Measurements from ENCODE around the gene RASD1.
"Not testable (repeated sequence)": the region's sequence is repeated elsewhere in the genome, so short reads cannot be mapped to it uniquely, and the experiment has no call there.

The RASD1 gene

GRCh38 chr17:17497065-17497844, 1.1 kb upstream of the RASD1 start:
- DNase-seq (ENCODE audit: low read depth) = no peak

- no peak for DNase-seq (ENCODE audit: low read depth)
Observed at GRCh38 chr17:17495536-17496188, 533 bp downstream of the RASD1 start.

- DNase-seq (ENCODE audit: low read depth) = no peak
Observed at GRCh38 chr17:17494870-17495535, 1.2 kb downstream of the RASD1 start.

GRCh38 chr17:17494499-17494869, 1.7 kb downstream of the RASD1 start:
- DNase-seq (ENCODE audit: low read depth) = no peak

GRCh38 chr17:17493986-17494466, 2.2 kb downstream of the RASD1 start:
- no peak for DNase-seq (ENCODE audit: low read depth)

- DNase-seq (ENCODE audit: low read depth) = no peak
Observed at GRCh38 chr17:17493249-17493985, 2.8 kb downstream of the RASD1 start.

- no peak for DNase-seq (ENCODE audit: low read depth)
Observed at GRCh38 chr17:17492571-17492970, 3.6 kb downstream of the RASD1 start.

- DNase-seq (ENCODE audit: low read depth) = no peak
Observed at GRCh38 chr17:17492085-17492484, 4.1 kb downstream of the RASD1 start.

GRCh38 chr17:17491546-17491988, 4.6 kb downstream of the RASD1 start:
- no peak for DNase-seq (ENCODE audit: low read depth)

GRCh38 chr17:17491031-17491471, 5.1 kb downstream of the RASD1 start:
- no peak for DNase-seq (ENCODE audit: low read depth)

- DNase-seq (ENCODE audit: low read depth) = no peak
Observed at GRCh38 chr17:17487998-17488397, 8.2 kb downstream of the RASD1 start.

GRCh38 chr17:17486416-17486815, 9.8 kb downstream of the RASD1 start:
- DNase-seq (ENCODE audit: low read depth) = not testable (repeated sequence)

- no peak for DNase-seq (ENCODE audit: low read depth)
Observed at GRCh38 chr17:17485420-17485819, 10.8 kb downstream of the RASD1 start.

- DNase-seq (ENCODE audit: low read depth) = no peak
Observed at GRCh38 chr17:17484451-17484899, 11.7 kb downstream of the RASD1 start.

- DNase-seq (ENCODE audit: low read depth) = no peak
Observed at GRCh38 chr17:17481860-17482259, 14.3 kb downstream of the RASD1 start.

GRCh38 chr17:17480593-17481148, 15.5 kb downstream of the RASD1 start:
- DNase-seq (ENCODE audit: low read depth) = no peak

- no peak for DNase-seq (ENCODE audit: low read depth)
Observed at GRCh38 chr17:17479209-17479608, 17.0 kb downstream of the RASD1 start.

GRCh38 chr17:17476865-17477467, 19.2 kb downstream of the RASD1 start, which contains the start of gene MED9:
Gene MED9, plus strand, starts transcription at chr17:17477000. Its CDS starts 42 bp downstream, at chr17:17477042.
- DNase-seq (ENCODE audit: low read depth) = peak; percentile 82

GRCh38 chr17:17474341-17474740, 21.9 kb downstream of the RASD1 start:
- no peak for DNase-seq (ENCODE audit: low read depth)

GRCh38 chr17:17472333-17472920, 23.8 kb downstream of the RASD1 start:
- no peak for DNase-seq (ENCODE audit: low read depth)

GRCh38 chr17:17469996-17470395, 26.2 kb downstream of the RASD1 start:
- DNase-seq (ENCODE audit: low read depth) = no peak
